ENCODE measurements around the gene OBSCN. TPM values are rescaled to one million over a fixed set of nuclear protein-coding genes. Genes with fewer than 3 reads are reported as not detected.

The OBSCN gene
- total and polyA plus RNA-seq, 2 donors (not counting 3 experiments of a cell fraction or from before 2014, with no cell fraction given): 1.5 to 2.9 TPM

- no peak for FAIRE-seq
- dilution Hi-C loops (cut with MboI; ENCODE audit: extremely low pct_ligation_motif_present, low sequenced_read_pairs): no loop called here
Measured at GRCh38 chr1:228216371-228217320, 8.8 kb downstream of the OBSCN start.

GRCh38 chr1:228217551-228218344 lies 9.9 kb downstream of the OBSCN start:
- CTCF ChIA-PET: interaction anchor here (0.7 kb wide), 1 partner anchor 52 kb away, joined by 3 read pairs; no protein-coding TSS in a partner anchor

More at GRCh38 chr1:228216371-228217320, 8.8 kb downstream of the OBSCN start:
- Histone ChIP-seq H2AFZ (ENCODE audit: low read depth, low read length) (no peak overlapping the region), H3K36me3 (ENCODE audit: control insufficient read depth in 2 of 2, extremely low read depth in 1 of 2, insufficient read depth in 2 of 2, low read length in 2 of 2) (no peaks in the 10 kb centered on the region), H3K27ac (ENCODE audit: insufficient read depth, low read depth, low read length) (no peak overlapping the region), H3K9me3 (replicated peaks; ENCODE audit: control insufficient read depth, insufficient read depth, low read length) (no peaks in the 10 kb centered on the region), H3K4me2 (ENCODE audit: insufficient read depth, low read length) (no peak overlapping the region), H3K27me3 (ENCODE audit: control insufficient read depth in 2 of 2, insufficient read depth in 2 of 2, low read length in 2 of 2) (peaks cover 4 to 15% of the 10 kb centered on the region in 2 experiments), H3K9ac (replicated peaks; ENCODE audit: extremely low read depth, insufficient read depth, low read length) (no peak overlapping the region), H3K4me3 (replicated peaks in 1 of 3; ENCODE audit: insufficient read depth in 1 of 3, low read depth in 1 of 3, low read length in 3 of 3) (no peak overlapping the region), H3K4me1 (ENCODE audit: control insufficient read depth, extremely low read depth, insufficient read depth, low read length) (no peaks in the 10 kb centered on the region), H3K9me1 (replicated peaks; ENCODE audit: control insufficient read depth, extremely low read depth, insufficient read depth, low read length) (no peaks in the 10 kb centered on the region), H4K20me1 (replicated peaks; ENCODE audit: control insufficient read depth, extremely low read depth, insufficient read depth, low read length) (no peaks in the 10 kb centered on the region), H3K79me2 (ENCODE audit: control insufficient read depth, insufficient read depth, low read length) (no peaks in the 10 kb centered on the region)
- CTCF ChIA-PET: interaction anchor here (0.7 kb wide), 1 partner anchor 53 kb away, joined by 3 read pairs; no protein-coding TSS in a partner anchor
- BruUV-seq (replicated peaks): no TSS peak
- DNase-seq (ENCODE audit: low read depth, low spot score): no peak
- intact Hi-C loops (cut with micrococcal nuclease): loop anchor here (10.0 kb wide), 1 partner anchor 222 kb away; no protein-coding TSS in a partner anchor
- POLR2A ChIA-PET: no interaction called here
- TF ChIP-seq JUN (IDR thresholded peaks at IDR 0.05; ENCODE audit: borderline replicate concordance, insufficient read depth, insufficient read length, low read depth) (no peak), MYC (IDR thresholded peaks at IDR 0.05; ENCODE audit: low read depth, low read length) (no peak), POLR2AphosphoS5 (IDR thresholded peaks at IDR 0.05; ENCODE audit: insufficient read depth, low read depth, low read length) (no peak)

More at GRCh38 chr1:228217551-228218344, 9.9 kb downstream of the OBSCN start:
- intact Hi-C loops (cut with micrococcal nuclease): loop anchor here (10.0 kb wide), 1 partner anchor 223 kb away; no protein-coding TSS in a partner anchor
- Histone ChIP-seq H3K9ac (replicated peaks; ENCODE audit: extremely low read depth, insufficient read depth, low read length) (no peak overlapping the region), H2AFZ (ENCODE audit: low read depth, low read length) (no peak overlapping the region), H3K9me1 (replicated peaks; ENCODE audit: control insufficient read depth, extremely low read depth, insufficient read depth, low read length) (no peaks in the 10 kb centered on the region), H3K27me3 (ENCODE audit: control insufficient read depth in 2 of 2, insufficient read depth in 2 of 2, low read length in 2 of 2) (peaks cover 0 to 4% of the 10 kb centered on the region in 2 experiments), H3K4me3 (replicated peaks in 1 of 3; ENCODE audit: insufficient read depth in 1 of 3, low read depth in 1 of 3, low read length in 3 of 3) (no peak overlapping the region), H3K27ac (ENCODE audit: insufficient read depth, low read depth, low read length) (no peak overlapping the region), H3K4me1 (ENCODE audit: control insufficient read depth, extremely low read depth, insufficient read depth, low read length) (no peaks in the 10 kb centered on the region), H3K79me2 (ENCODE audit: control insufficient read depth, insufficient read depth, low read length) (no peaks in the 10 kb centered on the region), H3K36me3 (ENCODE audit: control insufficient read depth in 2 of 2, extremely low read depth in 1 of 2, insufficient read depth in 2 of 2, low read length in 2 of 2) (no peaks in the 10 kb centered on the region), H3K4me2 (ENCODE audit: insufficient read depth, low read length) (no peak overlapping the region), H4K20me1 (replicated peaks; ENCODE audit: control insufficient read depth, extremely low read depth, insufficient read depth, low read length) (no peaks in the 10 kb centered on the region), H3K9me3 (replicated peaks; ENCODE audit: control insufficient read depth, insufficient read depth, low read length) (no peaks in the 10 kb centered on the region)
- FAIRE-seq: no peak
- dilution Hi-C loops (cut with MboI; ENCODE audit: extremely low pct_ligation_motif_present, low sequenced_read_pairs): no loop called here
- no peak for TF ChIP-seq GATA2 (IDR thresholded peaks at IDR 0.05; ENCODE audit: insufficient read depth, insufficient read length, low read depth, low read length)
- TF ChIP-seq, protein P1, sequence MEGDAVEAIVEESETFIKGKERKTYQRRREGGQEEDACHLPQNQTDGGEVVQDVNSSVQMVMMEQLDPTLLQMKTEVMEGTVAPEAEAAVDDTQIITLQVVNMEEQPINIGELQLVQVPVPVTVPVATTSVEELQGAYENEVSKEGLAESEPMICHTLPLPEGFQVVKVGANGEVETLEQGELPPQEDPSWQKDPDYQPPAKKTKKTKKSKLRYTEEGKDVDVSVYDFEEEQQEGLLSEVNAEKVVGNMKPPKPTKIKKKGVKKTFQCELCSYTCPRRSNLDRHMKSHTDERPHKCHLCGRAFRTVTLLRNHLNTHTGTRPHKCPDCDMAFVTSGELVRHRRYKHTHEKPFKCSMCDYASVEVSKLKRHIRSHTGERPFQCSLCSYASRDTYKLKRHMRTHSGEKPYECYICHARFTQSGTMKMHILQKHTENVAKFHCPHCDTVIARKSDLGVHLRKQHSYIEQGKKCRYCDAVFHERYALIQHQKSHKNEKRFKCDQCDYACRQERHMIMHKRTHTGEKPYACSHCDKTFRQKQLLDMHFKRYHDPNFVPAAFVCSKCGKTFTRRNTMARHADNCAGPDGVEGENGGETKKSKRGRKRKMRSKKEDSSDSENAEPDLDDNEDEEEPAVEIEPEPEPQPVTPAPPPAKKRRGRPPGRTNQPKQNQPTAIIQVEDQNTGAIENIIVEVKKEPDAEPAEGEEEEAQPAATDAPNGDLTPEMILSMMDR (IDR thresholded peaks at IDR 0.05; ENCODE audit: extremely low read depth in 1 of 2, insufficient read depth in 1 of 2, low read depth in 1 of 2, low read length in 2 of 2): no peak
- no peak for TF ChIP-seq POLR2AphosphoS5 (IDR thresholded peaks at IDR 0.05; ENCODE audit: insufficient read depth, low read depth, low read length)
- no peak for TF ChIP-seq POLR2A (IDR thresholded peaks at IDR 0.05; ENCODE audit: low read depth, low read length)
- no peak for TF ChIP-seq FOS (IDR thresholded peaks at IDR 0.05; ENCODE audit: borderline replicate concordance, insufficient read depth, low read length)
- TF ChIP-seq EZH2 (IDR thresholded peaks at IDR 0.05; ENCODE audit: borderline replicate concordance, low read depth, low read length, severe bottlenecking): no peak
- no peak for TF ChIP-seq JUN (IDR thresholded peaks at IDR 0.05; ENCODE audit: borderline replicate concordance, insufficient read depth, insufficient read length, low read depth)
- TF ChIP-seq, protein P2, sequence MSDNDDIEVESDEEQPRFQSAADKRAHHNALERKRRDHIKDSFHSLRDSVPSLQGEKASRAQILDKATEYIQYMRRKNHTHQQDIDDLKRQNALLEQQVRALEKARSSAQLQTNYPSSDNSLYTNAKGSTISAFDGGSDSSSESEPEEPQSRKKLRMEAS (IDR thresholded peaks at IDR 0.05; ENCODE audit: insufficient read depth, insufficient read length): no peak
- TF ChIP-seq MYC (IDR thresholded peaks at IDR 0.05; ENCODE audit: low read depth, low read length): no peak
- BruUV-seq (replicated peaks): no TSS peak
- no peak for DNase-seq (ENCODE audit: low read depth, low spot score)
- POLR2A ChIA-PET: no interaction called here
